Subcutaneous adipose tissue (tissue), 4 donors: Measurements from ENCODE around the gene PTPRN2. TPM values are rescaled to one million over a fixed set of nuclear protein-coding genes. Genes with fewer than 3 reads are reported as not detected.

ENCODE experiments used
- CTCF ChIP-seq: fragments of 450-650 bp; IDR thresholded peaks from one replicate; pipeline ENCODE4 v1.5.1; 2016; ENCODE audit warnings: low read depth, mild to moderate bottlenecking, control low read depth, antibody characterized with exemption, moderate library complexity
- total RNA-seq, 4 donors: library from RNA; depleted of rRNA; stranded (reverse); fragments of >200 nt; gene quantifications; one replicate each; pipeline ENCODE4 v1.1.0, GENCODE V29; 2016

The PTPRN2 gene
- total RNA-seq, 4 donors from 2014 or later: 2.0 to 4.6 (median 3.7) TPM

- no peak for TF ChIP-seq CTCF
Measured at GRCh38 chr7:158267742-158268435, 319.7 kb downstream of the PTPRN2 start.

- no peak for TF ChIP-seq CTCF
Measured at GRCh38 chr7:158266817-158267741, 320.5 kb downstream of the PTPRN2 start.

- TF ChIP-seq CTCF: no peak
Measured at GRCh38 chr7:158266426-158266816, 321.2 kb downstream of the PTPRN2 start.

GRCh38 chr7:158265743-158266080 lies 321.9 kb downstream of the PTPRN2 start:
- no peak for TF ChIP-seq CTCF

GRCh38 chr7:158264881-158265742 lies 322.5 kb downstream of the PTPRN2 start:
- TF ChIP-seq CTCF: no peak

GRCh38 chr7:158263964-158264748 lies 323.5 kb downstream of the PTPRN2 start:
- no peak for TF ChIP-seq CTCF
